Activated naive CD8-positive, alpha-beta T cell treated with anti-CD3 and anti-CD28 coated beads, Interleukin-2, amount 10 ng/mL, durations not matched to agents 7 days and 5 days (primary cell): ENCODE data around the gene RPL32. TPM values are rescaled to one million over a fixed set of nuclear protein-coding genes. Genes with fewer than 3 reads are reported as not detected.

Experiments
- ATAC-seq: fragments of 150-1000 bp; cut with Tn5 transposase; one replicate; pipeline ENCODE4 v1.10.0; 2021; ENCODE audit warnings: low read depth, moderate library complexity
- POLR2A ChIA-PET: fragments of 350-600 bp; sonication (Branson Sonifier 250); formaldehyde crosslinking; loops from one replicate; lab custom pipeline; 2021; ENCODE audit warnings: antibody characterized with exemption; lab: Charles Lee
- DNase-seq: peaks from one replicate; pipeline ENCODE4 v3.0.0; 2021
- H3K27ac Mint-ChIP-seq: one replicate; pipeline ENCODE4 v1.8.0; 2022; ENCODE audit warnings: mild to moderate bottlenecking, mixed read lengths
- H3K27me3 Mint-ChIP-seq: one replicate; pipeline ENCODE4 v1.8.0; 2022; ENCODE audit warnings: mild to moderate bottlenecking, moderate library complexity, mixed read lengths
- H3K36me3 Mint-ChIP-seq: one replicate; pipeline ENCODE4 v1.8.0; 2021; ENCODE audit warnings: mild to moderate bottlenecking, mixed read lengths
- H3K4me1 Mint-ChIP-seq: one replicate; pipeline ENCODE4 v1.8.0; 2021; ENCODE audit warnings: mixed read lengths
- H3K4me3 Mint-ChIP-seq: one replicate; pipeline ENCODE4 v1.8.0; 2022; ENCODE audit warnings: mild to moderate bottlenecking, moderate library complexity, mixed read lengths
- H3K9me3 Mint-ChIP-seq: one replicate; pipeline ENCODE4 v1.8.0; 2021; ENCODE audit warnings: mixed read lengths
- total RNA-seq, 2 experiments: library from RNA; stranded (reverse); gene quantifications; one replicate each; pipeline ENCODE4 v1.2.3, GENCODE V29; 2021

RPL32 gene
- total RNA-seq, 2 experiments from 2014 or later = 2,162 to 2,195 TPM

- Mint-ChIP-seq H3K4me1 (peaks cover 2% of the 10 kb centered on the region), H3K27ac (no peak overlapping the region), H3K36me3 (no peaks in the 10 kb centered on the region), H3K27me3 (peaks cover 11% of the 10 kb centered on the region), H3K9me3 (no peaks in the 10 kb centered on the region), H3K4me3 (no peak overlapping the region)
- ATAC-seq (no peak), DNase-seq (no peak)
- POLR2A ChIA-PET = no interaction called here
These were observed 36.8 kb upstream of the RPL32 start for GRCh38 chr3:12878141-12878574.

- Mint-ChIP-seq H3K27ac (no peak overlapping the region), H3K4me3 (no peak overlapping the region), H3K27me3 (peaks cover 11% of the 10 kb centered on the region), H3K4me1 (peaks cover 2% of the 10 kb centered on the region), H3K36me3 (no peaks in the 10 kb centered on the region), H3K9me3 (no peaks in the 10 kb centered on the region)
- DNase-seq = no peak
- POLR2A ChIA-PET = no interaction called here
- no peak for ATAC-seq
These were observed 35.7 kb upstream of the RPL32 start for GRCh38 chr3:12877040-12877439.

GRCh38 chr3:12875857-12876836 is 34.8 kb upstream of the RPL32 start:
- Mint-ChIP-seq H3K27me3 (peaks cover 4% of the 10 kb centered on the region), H3K36me3 (no peaks in the 10 kb centered on the region), H3K27ac (no peak overlapping the region), H3K4me1 (peaks cover 5% of the 10 kb centered on the region), H3K9me3 (no peaks in the 10 kb centered on the region), H3K4me3 (no peak overlapping the region)
- POLR2A ChIA-PET = no interaction called here
- DNase-seq = peak; percentile 58
- ATAC-seq = peak; percentile 64

GRCh38 chr3:12871404-12871983 is 30.1 kb upstream of the RPL32 start:
- ATAC-seq = no peak

GRCh38 chr3:12870942-12871341 is 29.6 kb upstream of the RPL32 start:
- Mint-ChIP-seq H3K36me3 (no peaks in the 10 kb centered on the region), H3K9me3 (no peaks in the 10 kb centered on the region), H3K27ac (no peak overlapping the region), H3K4me1 (peaks cover 11% of the 10 kb centered on the region), H3K27me3 (peaks cover 21% of the 10 kb centered on the region), H3K4me3 (no peak overlapping the region)
- POLR2A ChIA-PET = no interaction called here
- no peak for DNase-seq
- ATAC-seq = peak; percentile 34

More at GRCh38 chr3:12871404-12871983, 30.1 kb upstream of the RPL32 start:
- DNase-seq = no peak
- Mint-ChIP-seq H3K27ac (no peak overlapping the region), H3K9me3 (no peaks in the 10 kb centered on the region), H3K27me3 (peaks cover 21% of the 10 kb centered on the region), H3K4me3 (no peak overlapping the region), H3K4me1 (peaks cover 11% of the 10 kb centered on the region), H3K36me3 (no peaks in the 10 kb centered on the region)
- POLR2A ChIA-PET = no interaction called here

DNA sequence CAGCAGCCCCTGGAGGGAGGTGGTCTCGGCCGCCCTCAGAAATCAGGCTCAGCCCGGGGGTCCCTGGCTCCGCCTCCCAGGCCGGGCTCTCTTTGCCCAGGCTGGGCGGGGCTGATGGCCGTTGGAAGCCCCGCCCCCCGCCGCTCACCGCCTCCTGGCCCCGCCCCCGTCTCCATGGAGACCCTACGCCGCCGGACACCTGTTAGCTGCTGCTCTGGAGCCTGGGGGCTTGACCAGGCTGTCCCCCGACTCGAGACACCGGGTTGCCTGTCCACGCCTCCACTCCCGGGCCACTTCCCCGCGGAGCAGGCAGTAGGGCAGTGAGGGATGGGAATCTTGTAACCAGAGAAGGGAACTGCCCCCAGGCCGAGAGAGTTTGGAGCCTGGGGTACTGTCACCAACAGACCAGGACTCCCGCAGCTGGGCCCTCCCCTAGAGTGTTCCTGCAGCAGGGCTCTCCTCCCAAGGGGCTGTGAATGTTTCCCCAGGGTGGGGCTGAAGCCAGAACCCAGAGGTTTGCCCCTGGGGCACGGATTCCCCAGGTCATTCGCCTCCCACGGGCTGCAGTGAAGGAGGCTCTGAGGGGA is 27.8 kb upstream of the RPL32 start:
- DNase-seq (peak; percentile 59), ATAC-seq (peak; percentile 30)
- H3K4me1 Mint-ChIP-seq = peaks cover 11% of the 10 kb centered on the region
- H3K36me3 Mint-ChIP-seq = no peaks in the 10 kb centered on the region
- H3K4me3 Mint-ChIP-seq = no peak overlapping the region
- peaks cover 20% of the 10 kb centered on the region for H3K27me3 Mint-ChIP-seq
- POLR2A ChIA-PET = no interaction called here
- peaks cover 5% of the 10 kb centered on the region for H3K9me3 Mint-ChIP-seq
- H3K27ac Mint-ChIP-seq = no peak overlapping the region

DNA sequence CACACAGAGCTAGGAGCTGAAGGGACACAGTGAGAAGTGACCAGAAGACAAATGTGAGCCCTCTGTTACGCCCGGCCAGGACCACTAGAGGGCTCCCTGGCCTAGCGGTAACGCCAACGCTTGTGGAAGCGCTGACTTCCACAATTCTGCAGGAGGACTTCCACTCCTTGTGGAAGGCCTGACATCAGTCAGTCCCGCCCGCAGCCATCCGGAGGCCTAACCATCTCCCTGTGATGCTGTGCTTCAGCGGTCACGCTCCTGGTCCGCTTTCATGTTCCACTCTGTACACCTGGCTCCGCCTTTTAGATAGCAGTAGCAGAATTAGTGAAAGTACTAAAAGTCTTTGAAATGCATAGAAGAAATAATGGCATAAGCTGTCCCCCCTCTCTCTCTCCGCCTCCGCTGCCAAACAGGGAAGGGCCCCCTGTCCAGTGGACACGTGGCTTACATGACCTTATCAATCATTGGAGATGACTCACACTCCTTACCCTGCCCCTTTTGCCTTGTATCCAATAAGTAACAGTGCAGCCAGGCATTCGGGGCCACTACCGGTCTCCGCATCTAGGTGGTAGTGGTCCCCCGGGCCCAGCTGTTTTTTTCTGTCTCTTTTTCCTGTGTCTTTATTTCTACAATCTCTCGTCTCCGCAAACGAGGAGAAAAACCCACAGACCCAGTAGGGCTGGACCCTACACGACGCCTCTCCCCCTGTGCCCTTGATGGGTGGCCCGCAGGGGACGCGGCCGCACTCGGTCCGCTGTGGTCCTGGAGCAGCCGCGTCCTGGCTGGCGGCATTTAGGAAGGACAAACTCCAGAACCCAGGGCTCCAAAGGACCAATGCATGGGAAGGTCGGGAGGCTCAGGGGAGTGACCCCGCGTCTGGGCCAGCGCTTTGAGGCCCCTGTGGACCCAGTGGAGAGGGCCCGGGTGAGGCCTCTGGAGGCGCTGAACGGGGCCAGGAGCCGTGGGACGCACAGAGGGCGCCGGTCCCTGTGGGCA is 27.0 kb upstream of the RPL32 start:
- Mint-ChIP-seq H3K36me3 (no peaks in the 10 kb centered on the region), H3K4me3 (peak overlapping the region; percentile 85), H3K27ac (no peak overlapping the region), H3K27me3 (peaks cover 24% of the 10 kb centered on the region), H3K4me1 (peaks cover 11% of the 10 kb centered on the region), H3K9me3 (peaks cover 5% of the 10 kb centered on the region)
- DNase-seq (peak; percentile 68), ATAC-seq (peak; percentile 72)
- POLR2A ChIA-PET = interaction anchor here (0.6 kb wide), 1 partner anchor 515 kb away, joined by 3 read pairs; no protein-coding TSS in a partner anchor

DNA sequence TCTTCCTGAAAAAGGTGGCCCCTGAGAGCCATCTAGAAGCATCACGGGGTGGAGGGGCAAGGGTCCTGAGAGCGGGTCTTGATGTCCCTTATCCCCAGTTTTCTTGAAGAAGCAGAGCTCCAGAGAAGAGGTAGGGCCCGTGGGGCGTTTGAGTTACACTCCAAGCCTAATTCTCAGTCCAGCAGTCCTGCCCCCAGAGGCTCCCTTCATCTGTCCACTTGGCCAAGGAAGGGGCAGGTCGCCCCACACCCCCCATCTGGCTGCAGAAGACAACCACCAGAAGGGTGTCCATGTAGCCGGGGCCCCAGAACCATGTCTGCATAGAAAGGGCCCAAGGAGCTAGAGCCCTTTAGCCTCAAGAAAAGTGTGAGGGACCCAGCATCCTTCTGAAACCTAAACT is 25.5 kb upstream of the RPL32 start:
- Mint-ChIP-seq H3K9me3 (peaks cover 5% of the 10 kb centered on the region), H3K4me1 (peaks cover 11% of the 10 kb centered on the region), H3K27ac (no peak overlapping the region), H3K27me3 (peaks cover 24% of the 10 kb centered on the region), H3K36me3 (no peaks in the 10 kb centered on the region), H3K4me3 (no peak overlapping the region)
- DNase-seq (no peak), ATAC-seq (no peak)
- POLR2A ChIA-PET = no interaction called here

GRCh38 chr3:12865271-12865670 is 23.9 kb upstream of the RPL32 start:
- ATAC-seq (no peak), DNase-seq (no peak)
- Mint-ChIP-seq H3K36me3 (no peaks in the 10 kb centered on the region), H3K4me3 (no peak overlapping the region), H3K27me3 (peaks cover 21% of the 10 kb centered on the region), H3K9me3 (peaks cover 5% of the 10 kb centered on the region), H3K4me1 (peaks cover 9% of the 10 kb centered on the region), H3K27ac (no peak overlapping the region)
- POLR2A ChIA-PET = no interaction called here

DNA sequence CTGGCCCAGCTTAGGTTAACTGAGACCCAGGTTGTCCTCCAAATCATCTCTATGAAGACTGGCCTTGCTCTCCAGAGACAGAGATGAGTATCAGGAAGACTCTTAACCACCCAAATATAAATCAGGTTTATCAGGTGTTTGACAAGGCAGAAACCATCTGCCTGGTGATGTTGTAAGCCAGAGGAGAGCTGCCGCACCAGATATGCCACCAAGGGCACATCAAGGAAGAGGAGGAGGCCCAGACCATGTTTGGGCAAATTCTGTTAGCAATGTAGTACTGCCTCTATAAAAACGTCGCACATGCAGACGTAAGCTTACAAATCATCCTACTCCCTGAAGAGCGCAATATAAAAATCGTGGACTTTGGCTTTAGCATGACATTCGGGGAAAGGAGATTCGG is 21.0 kb upstream of the RPL32 start:
- no peak overlapping the region for H3K4me3 Mint-ChIP-seq
- H3K4me1 Mint-ChIP-seq = no peaks in the 10 kb centered on the region
- ATAC-seq = no peak
- H3K27ac Mint-ChIP-seq = no peak overlapping the region
- no peaks in the 10 kb centered on the region for H3K36me3 Mint-ChIP-seq
- POLR2A ChIA-PET = no interaction called here
- peaks cover 5% of the 10 kb centered on the region for H3K9me3 Mint-ChIP-seq
- no peak for DNase-seq
- peaks cover 10% of the 10 kb centered on the region for H3K27me3 Mint-ChIP-seq

DNA sequence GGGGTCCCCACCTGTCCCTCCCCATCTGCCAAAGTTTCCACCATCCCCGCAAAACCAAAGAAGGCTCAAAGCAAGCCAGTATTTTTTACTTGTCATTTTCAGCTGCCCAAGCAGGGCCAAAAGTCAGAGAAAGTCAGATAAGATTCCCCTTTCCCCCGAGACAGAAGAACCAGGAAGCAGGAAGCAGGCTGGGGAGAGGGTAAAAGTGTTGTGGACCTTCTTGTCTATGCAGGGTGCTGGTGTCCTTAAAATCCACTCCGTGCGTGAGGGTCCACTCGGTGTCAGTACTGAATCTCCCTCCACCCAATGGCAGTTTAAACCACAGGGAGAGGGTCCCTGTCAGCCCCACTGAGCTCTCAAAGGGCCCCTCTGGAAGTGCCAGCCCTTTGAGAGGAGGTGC is 20.2 kb upstream of the RPL32 start:
- no peak for ATAC-seq
- POLR2A ChIA-PET = no interaction called here
- peaks cover 13% of the 10 kb centered on the region for H3K27me3 Mint-ChIP-seq

DNA sequence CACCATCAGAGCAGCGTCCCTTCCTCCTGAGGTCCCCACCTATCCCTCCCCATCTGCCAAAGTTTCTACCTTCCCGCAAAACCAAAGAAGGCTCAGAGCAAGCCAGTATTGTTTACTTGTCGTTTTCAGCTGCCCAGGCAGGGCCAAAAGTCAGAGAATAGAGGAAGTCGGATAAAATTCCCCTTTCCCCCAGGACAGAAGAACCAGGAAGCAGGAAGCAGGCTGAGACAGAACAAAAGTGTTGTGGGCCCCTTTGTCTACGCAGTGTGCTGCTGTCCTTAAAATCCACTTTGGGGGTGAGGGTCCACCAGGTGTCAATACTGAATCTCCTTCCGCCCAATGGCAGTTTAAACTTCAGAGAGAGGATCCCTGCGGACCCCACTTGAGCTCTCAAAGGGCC is 18.5 kb upstream of the RPL32 start:
- no peak overlapping the region for H3K27ac Mint-ChIP-seq
- DNase-seq = no peak
- H3K4me3 Mint-ChIP-seq = no peak overlapping the region
- POLR2A ChIA-PET = interaction anchor here (1.0 kb wide), 1 partner anchor 13 kb away, joined by 3 read pairs; no protein-coding TSS in a partner anchor
- no peaks in the 10 kb centered on the region for H3K9me3 Mint-ChIP-seq
- ATAC-seq = no peak
- H3K36me3 Mint-ChIP-seq = no peaks in the 10 kb centered on the region
- peaks cover 17% of the 10 kb centered on the region for H3K27me3 Mint-ChIP-seq
- no peaks in the 10 kb centered on the region for H3K4me1 Mint-ChIP-seq

More for the DNA sequence above, 20.2 kb upstream of the RPL32 start:
- DNase-seq = no peak
- H3K36me3 Mint-ChIP-seq = no peaks in the 10 kb centered on the region
- peaks cover 5% of the 10 kb centered on the region for H3K9me3 Mint-ChIP-seq
- H3K27ac Mint-ChIP-seq = no peak overlapping the region
- H3K4me3 Mint-ChIP-seq = no peak overlapping the region
- no peaks in the 10 kb centered on the region for H3K4me1 Mint-ChIP-seq
